Measurements from ENCODE around the gene MYORG.

MYORG gene

DNA sequence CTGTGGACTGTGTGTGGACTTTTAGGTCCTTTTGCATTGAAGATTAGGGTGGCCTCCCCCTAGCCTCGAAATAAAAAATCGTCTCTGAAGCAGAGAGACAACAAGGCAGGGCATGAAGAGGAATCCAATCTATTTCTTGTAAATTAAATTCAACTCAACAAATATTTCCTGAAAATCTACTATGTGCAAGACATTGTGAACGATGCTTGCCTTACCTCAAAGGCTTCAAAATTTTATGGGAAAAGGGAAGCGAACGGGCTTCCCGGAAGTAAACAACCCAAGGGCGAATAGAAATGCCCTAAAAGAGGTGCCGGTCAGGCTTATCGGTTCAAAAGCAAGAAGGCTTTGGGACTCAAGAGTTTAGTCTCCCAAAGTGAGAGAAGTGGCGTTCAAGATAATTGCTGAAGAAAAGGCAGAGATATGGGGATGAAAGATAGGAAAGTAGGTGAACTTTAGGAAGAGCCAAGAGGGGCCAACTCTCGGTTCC, 48.2 kb downstream of the MYORG start:
- peak overlapping the region; percentile 86 for H3K4me2 ChIP-seq (ENCODE audit: low read length)
- TF ChIP-seq EZH2phosphoT487 (IDR thresholded peaks at IDR 0.05; ENCODE audit: low read depth) (no peak), CTCF (IDR thresholded peaks at IDR 0.05; ENCODE audit: low read depth, low read length) (no peak)

GRCh38 chr9:34326690-34327089, 50.0 kb downstream of the MYORG start:
- no peak overlapping the region for H3K4me2 ChIP-seq (ENCODE audit: low read length)
- H4K20me1 ChIP-seq (ENCODE audit: insufficient read depth, low read length) = no peaks in the 10 kb centered on the region
- H3K79me2 ChIP-seq (ENCODE audit: low read length) = peaks cover 57% of the 10 kb centered on the region
- H3K4me3 ChIP-seq (ENCODE audit: low read length) = no peak overlapping the region
- H3K9me3 ChIP-seq (ENCODE audit: insufficient read depth, low read length) = no peaks in the 10 kb centered on the region
- peaks cover 16% of the 10 kb centered on the region for H3K4me1 ChIP-seq (ENCODE audit: low read length)
- H3K9ac ChIP-seq (ENCODE audit: low read length) = no peak overlapping the region
- no peaks in the 10 kb centered on the region for H3K36me3 ChIP-seq (replicated peaks; ENCODE audit: low read depth, low read length)
- H3K27me3 ChIP-seq (ENCODE audit: low read depth, low read length) = no peaks in the 10 kb centered on the region
- no peak overlapping the region for H3K27ac ChIP-seq (ENCODE audit: low read length)
- H2AFZ ChIP-seq (ENCODE audit: low read depth, low read length) = no peak overlapping the region
- TF ChIP-seq EZH2phosphoT487 (IDR thresholded peaks at IDR 0.05; ENCODE audit: low read depth) (no peak), CTCF (IDR thresholded peaks at IDR 0.05; ENCODE audit: low read depth, low read length) (no peak)

More for the DNA sequence above, 48.2 kb downstream of the MYORG start:
- H2AFZ ChIP-seq (ENCODE audit: low read depth, low read length) = peak overlapping the region; percentile 90
- peaks cover 16% of the 10 kb centered on the region for H3K4me1 ChIP-seq (ENCODE audit: low read length)
- H3K36me3 ChIP-seq (replicated peaks; ENCODE audit: low read depth, low read length) = no peaks in the 10 kb centered on the region
- H3K27me3 ChIP-seq (ENCODE audit: low read depth, low read length) = no peaks in the 10 kb centered on the region
- H3K79me2 ChIP-seq (ENCODE audit: low read length) = peaks cover 48% of the 10 kb centered on the region
- peak overlapping the region; percentile 84 for H3K9ac ChIP-seq (ENCODE audit: low read length)
- H3K9me3 ChIP-seq (ENCODE audit: insufficient read depth, low read length) = no peaks in the 10 kb centered on the region
- H4K20me1 ChIP-seq (ENCODE audit: insufficient read depth, low read length) = no peaks in the 10 kb centered on the region
- H3K27ac ChIP-seq (ENCODE audit: low read length) = peak overlapping the region; percentile 69
- H3K4me3 ChIP-seq (ENCODE audit: low read length) = peak overlapping the region; percentile 99

DNA sequence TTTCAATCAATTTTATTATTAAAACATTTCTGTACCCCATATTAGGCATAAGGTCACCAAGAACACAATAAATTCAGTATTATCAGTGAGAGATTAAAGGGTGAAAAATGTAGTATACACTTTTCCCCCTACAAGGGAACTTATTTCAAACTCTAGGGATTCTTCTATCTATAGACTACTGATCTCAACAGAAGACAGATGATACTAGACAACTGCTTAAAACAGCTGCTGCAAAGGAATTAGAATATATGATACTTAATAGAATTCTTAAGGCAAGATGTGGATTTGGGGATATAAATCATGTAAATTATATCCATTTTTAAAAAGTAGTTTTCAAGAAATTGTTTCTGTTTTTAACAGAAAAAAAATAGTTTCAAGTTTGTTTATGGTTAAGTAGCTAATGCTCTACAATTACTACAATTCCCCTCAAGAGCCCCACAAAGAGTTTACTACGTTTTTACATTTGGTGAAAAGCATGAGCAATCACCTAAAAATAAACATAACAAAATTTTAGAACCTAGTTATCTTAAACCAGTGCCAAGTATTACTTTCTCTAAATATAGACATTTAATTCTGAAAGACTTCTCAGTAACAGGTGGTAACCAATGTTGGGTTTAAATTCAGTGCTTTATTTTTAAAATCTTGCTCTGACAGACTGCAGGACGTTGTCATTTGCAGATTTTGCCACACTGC, 53.7 kb downstream of the MYORG start:
- no peak overlapping the region for H3K27ac ChIP-seq (ENCODE audit: low read length)
- H3K36me3 ChIP-seq (replicated peaks; ENCODE audit: low read depth, low read length) = no peaks in the 10 kb centered on the region
- no peak overlapping the region for H3K4me2 ChIP-seq (ENCODE audit: low read length)
- H3K4me3 ChIP-seq (ENCODE audit: low read length) = no peak overlapping the region
- no peaks in the 10 kb centered on the region for H3K27me3 ChIP-seq (ENCODE audit: low read depth, low read length)
- no peaks in the 10 kb centered on the region for H3K9me3 ChIP-seq (ENCODE audit: insufficient read depth, low read length)
- no peaks in the 10 kb centered on the region for H4K20me1 ChIP-seq (ENCODE audit: insufficient read depth, low read length)
- no peak for TF ChIP-seq EZH2phosphoT487 (IDR thresholded peaks at IDR 0.05; ENCODE audit: low read depth)
- no peak for TF ChIP-seq CTCF (IDR thresholded peaks at IDR 0.05; ENCODE audit: low read depth, low read length)
- no peak overlapping the region for H3K9ac ChIP-seq (ENCODE audit: low read length)
- no peak overlapping the region for H2AFZ ChIP-seq (ENCODE audit: low read depth, low read length)
- H3K79me2 ChIP-seq (ENCODE audit: low read length) = peaks cover 43% of the 10 kb centered on the region
- peaks cover 3% of the 10 kb centered on the region for H3K4me1 ChIP-seq (ENCODE audit: low read length)

DNA sequence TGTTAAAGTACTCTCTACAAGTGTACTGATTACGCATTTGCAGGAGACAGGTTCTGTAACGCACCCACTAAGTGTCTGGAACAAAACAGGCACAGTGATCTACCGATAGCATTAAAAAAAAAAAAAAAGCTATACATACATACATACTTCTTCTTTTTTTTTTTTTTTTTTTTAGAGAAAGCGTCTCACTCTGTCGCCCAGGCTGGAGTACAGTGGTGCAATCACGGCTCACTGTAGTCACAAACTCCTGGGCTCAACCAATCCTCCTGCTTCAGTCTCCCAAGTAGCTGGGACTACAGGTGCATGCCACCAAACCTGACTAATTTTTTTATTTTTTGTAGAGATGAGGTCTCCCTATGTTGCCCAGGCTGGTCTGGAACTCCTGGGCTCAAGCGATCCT, 55.2 kb downstream of the MYORG start:
- H3K36me3 ChIP-seq (replicated peaks; ENCODE audit: low read depth, low read length) = no peaks in the 10 kb centered on the region
- H3K4me3 ChIP-seq (ENCODE audit: low read length) = no peak overlapping the region
- TF ChIP-seq CTCF (IDR thresholded peaks at IDR 0.05; ENCODE audit: low read depth, low read length) (no peak), EZH2phosphoT487 (IDR thresholded peaks at IDR 0.05; ENCODE audit: low read depth) (no peak)
- H3K27ac ChIP-seq (ENCODE audit: low read length) = no peak overlapping the region
- peaks cover 30% of the 10 kb centered on the region for H3K79me2 ChIP-seq (ENCODE audit: low read length)
- no peak overlapping the region for H2AFZ ChIP-seq (ENCODE audit: low read depth, low read length)
- no peaks in the 10 kb centered on the region for H3K9me3 ChIP-seq (ENCODE audit: insufficient read depth, low read length)
- H4K20me1 ChIP-seq (ENCODE audit: insufficient read depth, low read length) = no peaks in the 10 kb centered on the region
- H3K27me3 ChIP-seq (ENCODE audit: low read depth, low read length) = no peaks in the 10 kb centered on the region
- no peak overlapping the region for H3K4me2 ChIP-seq (ENCODE audit: low read length)
- no peaks in the 10 kb centered on the region for H3K4me1 ChIP-seq (ENCODE audit: low read length)
- no peak overlapping the region for H3K9ac ChIP-seq (ENCODE audit: low read length)
